ENCODE measurements around the gene GLRX. TPM values are rescaled to one million over a fixed set of nuclear protein-coding genes. Genes with fewer than 3 reads are reported as not detected.
"Not testable (repeated sequence)": the region's sequence is repeated elsewhere in the genome, so short reads cannot be mapped to it uniquely, and the experiment has no call there.

GLRX gene
- polyA plus RNA-seq, 2 of the 4 experiments (the other 2 are of a cell fraction) = 106 to 329 TPM

GRCh38 chr5:95813035-95813434 lies 9.5 kb downstream of the GLRX start:
- not testable (repeated sequence) for H3K4me3 ChIP-seq; DNase-seq (ENCODE audit: low read depth in 1 of 2, low spot score in 1 of 2); H3K4me2 ChIP-seq; H3K9me3 ChIP-seq; FAIRE-seq; ATAC-seq; H3K27ac ChIP-seq
- ChIA-PET POLR2A (interaction anchor here (2.1 kb wide), 1 partner anchor 10 kb away, joined by 7 read pairs; the partner anchor contains the start of gene GLRX), CTCF (interaction anchor here (1.3 to 1.7 kb wide), 3 partner anchors 9 to 32 kb away, joined by 3 to 11 read pairs (median 4); partner anchors contain the start of gene GLRX)
- WGBS (ENCODE audit: missing lambda C conversion rate) = 80% methylated on average over 8 of the region's 8 CpGs
- peaks cover 60% of the 10 kb centered on the region for H3K4me1 ChIP-seq

- ATAC-seq (peak; percentile 51; a peak in 4 of 6 replicates), DNase-seq (ENCODE audit: low read depth in 1 of 2, low spot score in 1 of 2) (no peak), FAIRE-seq (no peak)
- no peaks in the 10 kb centered on the region for H3K9me3 ChIP-seq
- H3K27ac ChIP-seq = peak overlapping the region; percentile 70 to 75; a peak in 4 of 6 replicates
- no peak overlapping the region for H3K4me3 ChIP-seq
- H3K4me1 ChIP-seq = peaks cover 60% of the 10 kb centered on the region
- TF ChIP-seq CBX2 (IDR thresholded peaks at IDR 0.05; ENCODE audit: borderline replicate concordance, low read depth) (no peak), RFX5 (IDR thresholded peaks at IDR 0.05) (no peak), BCL3 (IDR thresholded peaks at IDR 0.05) (no peak), TFCP2L1 (CRISPR knock-in tag; IDR thresholded peaks at IDR 0.05) (no peak), E2F6 (IDR thresholded peaks at IDR 0.05; ENCODE audit: borderline replicate concordance, low read depth) (no peak)
- WGBS (ENCODE audit: missing lambda C conversion rate) = 82% methylated on average over 6 of the region's 6 CpGs
- POLR2A ChIA-PET = interaction anchor here (2.1 kb wide), 1 partner anchor 11 kb away, joined by 7 read pairs; the partner anchor contains the start of gene GLRX
- CTCF ChIA-PET = interaction anchor here (0.8 to 1.7 kb wide), 4 partner anchors 10 to 34 kb away, joined by 3 to 11 read pairs (median 4); partner anchors contain the start of gene GLRX
- peak overlapping the region; percentile 38; the same call in 1 of the 3 replicates for H3K4me2 ChIP-seq
These were observed 10.5 kb downstream of the GLRX start for GRCh38 chr5:95812074-95812471.

GRCh38 chr5:95811461-95812073 lies 11.0 kb downstream of the GLRX start:
- H3K4me2 ChIP-seq = peak overlapping the region; percentile 38; the same call in 2 of the 3 replicates
- not testable (repeated sequence) for DNase-seq (ENCODE audit: low read depth in 1 of 2, low spot score in 1 of 2); ATAC-seq; H3K9me3 ChIP-seq; H3K4me3 ChIP-seq; FAIRE-seq
- ChIA-PET POLR2A (interaction anchor here (2.1 kb wide), 1 partner anchor 12 kb away, joined by 7 read pairs; the partner anchor contains the start of gene GLRX), CTCF (interaction anchor here (0.8 to 2.2 kb wide), 5 partner anchors 12 to 35 kb away, joined by 3 to 16 read pairs (median 10); partner anchors contain the start of gene GLRX)
- H3K4me1 ChIP-seq = peaks cover 60% of the 10 kb centered on the region
- 84% methylated on average over 13 of the region's 13 CpGs for WGBS (ENCODE audit: missing lambda C conversion rate)
- H3K27ac ChIP-seq = peak overlapping the region; percentile 70 to 75

GRCh38 chr5:95811126-95811423 lies 11.5 kb downstream of the GLRX start:
- 50% methylated on average over 6 of the region's 6 CpGs for WGBS (ENCODE audit: missing lambda C conversion rate)
- H3K9me3 ChIP-seq, FAIRE-seq, POLR2A ChIA-PET, H3K4me3 ChIP-seq: not testable (repeated sequence)
- DNase-seq (ENCODE audit: low read depth in 1 of 2, low spot score in 1 of 2) (peak in 1 of 2 experiments; percentile 25), ATAC-seq (peak in 1 of 2 experiments; percentile 15; a peak in 2 of 6 replicates)
- TF ChIP-seq MAX (IDR thresholded peaks at IDR 0.05) = peak; percentile 61
- CTCF ChIA-PET = interaction anchor here (1.8 to 2.2 kb wide), 2 partner anchors 12 to 30 kb away, joined by 10 to 16 read pairs; partner anchors contain the start of gene GLRX
- H3K4me1 ChIP-seq = peaks cover 60% of the 10 kb centered on the region
- peak overlapping the region; percentile 38 for H3K4me2 ChIP-seq
- H3K27ac ChIP-seq = peak overlapping the region; percentile 70 to 75

GRCh38 chr5:95810305-95811125 lies 12.0 kb downstream of the GLRX start:
- peaks cover 60% of the 10 kb centered on the region for H3K4me1 ChIP-seq
- WGBS (ENCODE audit: missing lambda C conversion rate) = 26% methylated on average over 5 of the region's 5 CpGs
- DNase-seq (ENCODE audit: low read depth in 1 of 2, low spot score in 1 of 2) (no peak), ATAC-seq (peak; percentile 33 to 43; a peak in 4 of 6 replicates), FAIRE-seq (no peak)
- peak overlapping the region; percentile 38 for H3K4me2 ChIP-seq
- ChIA-PET POLR2A (no interaction called here), CTCF (interaction anchor here (0.7 to 2.2 kb wide), 4 partner anchors 13 to 167 kb away, joined by 3 to 16 read pairs (median 7); partner anchors contain the start of gene GLRX)
- TF ChIP-seq EHMT2 (IDR thresholded peaks at IDR 0.05; ENCODE audit: low read depth) = no peak
- peak; percentile 53; the same call in 1 of the 2 replicates for TF ChIP-seq EHF (CRISPR knock-in tag; IDR thresholded peaks at IDR 0.05)
- TF ChIP-seq HMGXB4 (CRISPR knock-in tag; IDR thresholded peaks at IDR 0.05; ENCODE audit: borderline replicate concordance) = no peak
- peak; percentile 44; the same call in 1 of the 2 replicates for TF ChIP-seq ATOH8 (CRISPR knock-in tag; IDR thresholded peaks at IDR 0.05; ENCODE audit: low read depth)
- TF ChIP-seq GATA3 (IDR thresholded peaks at IDR 0.05; ENCODE audit: borderline replicate concordance) = no peak
- H3K9me3 ChIP-seq = no peaks in the 10 kb centered on the region
- H3K27ac ChIP-seq = peak overlapping the region; percentile 70 to 75
- H3K4me3 ChIP-seq = no peak overlapping the region

Measured in A549 (cell line).